Iris pigment epithelial cell (primary cell): ENCODE measurements around the gene CD72.

Experiments
- DNase-seq: peaks from one replicate; pipeline ENCODE4 v3.0.0-alpha.2; 2011; ENCODE audit warnings: low read depth

The CD72 gene

GRCh38 chr9:35618325-35618727, at the start of gene CD72:
Gene CD72, minus strand, starts transcription at chr9:35618413. Its CDS starts 110 bp downstream, at chr9:35618303.
- no peak for DNase-seq

GRCh38 chr9:35667939-35668338, 49.7 kb upstream of the CD72 start:
- no peak for DNase-seq

- no peak for DNase-seq
Observed at GRCh38 chr9:35666549-35666948, 48.3 kb upstream of the CD72 start.

- DNase-seq, result no peak
Observed at GRCh38 chr9:35666045-35666444, 47.8 kb upstream of the CD72 start.

GRCh38 chr9:35665471-35665818, 47.2 kb upstream of the CD72 start:
- no peak for DNase-seq

- DNase-seq, result peak; percentile 66
Observed at GRCh38 chr9:35664531-35665470, 46.6 kb upstream of the CD72 start, which contains the start of gene ARHGEF39. Gene ARHGEF39, minus strand, starts transcription at chr9:35665195. Its CDS starts 26 bp downstream, at chr9:35665169.

- no peak for DNase-seq
Observed at GRCh38 chr9:35662437-35662836, 44.2 kb upstream of the CD72 start.

- DNase-seq, result no peak
Observed at GRCh38 chr9:35661756-35662350, 43.6 kb upstream of the CD72 start.

- peak; percentile 44 for DNase-seq
Observed at GRCh38 chr9:35660966-35661415, 42.8 kb upstream of the CD72 start.

GRCh38 chr9:35659340-35659739, 41.1 kb upstream of the CD72 start:
- DNase-seq, result peak; percentile 31

- DNase-seq, result peak; percentile 61
Observed at GRCh38 chr9:35658968-35659220, 40.7 kb upstream of the CD72 start.

- DNase-seq, result peak; percentile 70
Observed at GRCh38 chr9:35658137-35658967, 40.1 kb upstream of the CD72 start, which contains the start of gene CCDC107. Gene CCDC107, plus strand, starts transcription at chr9:35658292. Its CDS starts 88 bp downstream, at chr9:35658380.

- DNase-seq, result peak; percentile 100
Observed at GRCh38 chr9:35657546-35658136, 39.4 kb upstream of the CD72 start, which contains the start of gene RMRP. Gene RMRP, minus strand, starts transcription at chr9:35658019.

- DNase-seq, result peak; percentile 38
Observed at GRCh38 chr9:35656831-35657545, 38.8 kb upstream of the CD72 start.

- no peak for DNase-seq
Observed at GRCh38 chr9:35656348-35656747, 38.1 kb upstream of the CD72 start.

- no peak for DNase-seq
Observed at GRCh38 chr9:35653611-35654010, 35.4 kb upstream of the CD72 start.

GRCh38 chr9:35652829-35653209, 34.6 kb upstream of the CD72 start:
- DNase-seq, result no peak

- peak; percentile 79 for DNase-seq
Observed at GRCh38 chr9:35651956-35652828, 34.0 kb upstream of the CD72 start.

- DNase-seq, result no peak
Observed at GRCh38 chr9:35650341-35651158, 32.3 kb upstream of the CD72 start, which contains the start of gene SIT1. Gene SIT1, minus strand, starts transcription at chr9:35650931. Its CDS starts 78 bp downstream, at chr9:35650853.
